Activated naive CD8-positive, alpha-beta T cell (primary cell): ENCODE data around the gene MYH3.
"Not testable (repeated sequence)": the region's sequence is repeated elsewhere in the genome, so short reads cannot be mapped to it uniquely, and the experiment has no call there.

Experiments used
- H3K27ac Mint-ChIP-seq: one replicate; pipeline ENCODE4 v1.8.0; 2021; ENCODE audit warnings: mixed read lengths
- H3K27me3 Mint-ChIP-seq: one replicate; pipeline ENCODE4 v1.8.0; 2021; ENCODE audit warnings: mixed read lengths
- H3K36me3 Mint-ChIP-seq: one replicate; pipeline ENCODE4 v1.8.0; 2021; ENCODE audit warnings: mixed read lengths
- H3K4me1 Mint-ChIP-seq: one replicate; pipeline ENCODE4 v1.8.0; 2021; ENCODE audit warnings: low read depth, mixed read lengths
- H3K4me3 Mint-ChIP-seq: one replicate; pipeline ENCODE4 v1.8.0; 2021; ENCODE audit warnings: mild to moderate bottlenecking, mixed read lengths
- H3K9me3 Mint-ChIP-seq: one replicate; pipeline ENCODE4 v1.8.0; 2021; ENCODE audit warnings: low read depth, mixed read lengths

The MYH3 gene

DNA sequence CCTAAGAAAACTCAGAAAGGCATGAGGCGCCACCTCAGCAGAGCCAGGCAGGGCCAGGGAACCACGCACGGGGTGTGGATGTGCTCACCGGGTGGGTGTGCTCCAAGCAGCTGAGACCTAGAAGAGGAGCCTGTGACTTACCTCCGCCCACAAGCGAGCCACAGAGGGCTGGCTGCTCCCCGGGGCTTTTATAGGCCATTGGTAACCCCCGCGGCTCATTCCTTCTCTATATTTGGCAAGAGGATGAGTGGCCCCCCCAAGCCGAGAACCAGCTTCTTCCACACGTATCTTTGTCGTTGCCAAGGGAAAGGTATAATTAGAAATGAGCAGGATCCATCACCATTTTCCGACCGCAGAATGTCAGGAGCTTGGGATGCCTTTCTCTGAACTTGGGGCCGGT lies at the start of gene MYH3:
Gene MYH3, minus strand, starts transcription at position 162 of the 400 bp plus-strand sequence. CDS start 2,245 bp downstream, outside the sequence.
- Mint-ChIP-seq H3K9me3 (no peaks in the 10 kb centered on the region), H3K36me3 (peaks cover 5% of the 10 kb centered on the region), H3K4me1 (peaks cover 14% of the 10 kb centered on the region), H3K27me3 (no peaks in the 10 kb centered on the region), H3K27ac (no peak within 1 kb of the TSS), H3K4me3 (no peak within 1 kb of the TSS)

DNA sequence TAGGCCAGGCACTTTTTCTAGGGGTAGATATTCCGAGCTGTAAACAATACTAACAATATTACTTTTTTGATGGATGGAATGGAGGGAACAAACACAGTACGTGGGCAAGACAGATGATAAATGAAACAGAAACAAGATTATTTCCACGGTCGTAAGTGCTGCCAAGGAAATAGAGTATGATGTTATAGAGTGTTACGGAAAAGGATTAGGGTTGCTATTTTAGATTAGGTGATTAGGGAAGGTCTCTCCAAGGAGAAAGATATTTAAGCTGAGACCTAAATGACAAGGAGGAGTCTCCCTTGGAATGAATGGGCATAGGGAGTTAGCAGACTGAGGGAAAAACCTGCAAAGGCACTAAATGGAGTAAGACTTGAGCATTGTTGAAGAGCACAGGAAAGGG lies 48.6 kb upstream of the MYH3 start:
- Mint-ChIP-seq H3K9me3 (no peaks in the 10 kb centered on the region), H3K4me1 (peaks cover 70% of the 10 kb centered on the region), H3K36me3 (peaks cover 11% of the 10 kb centered on the region), H3K4me3 (no peak overlapping the region), H3K27ac (peak overlapping the region; percentile 82), H3K27me3 (no peaks in the 10 kb centered on the region)

DNA sequence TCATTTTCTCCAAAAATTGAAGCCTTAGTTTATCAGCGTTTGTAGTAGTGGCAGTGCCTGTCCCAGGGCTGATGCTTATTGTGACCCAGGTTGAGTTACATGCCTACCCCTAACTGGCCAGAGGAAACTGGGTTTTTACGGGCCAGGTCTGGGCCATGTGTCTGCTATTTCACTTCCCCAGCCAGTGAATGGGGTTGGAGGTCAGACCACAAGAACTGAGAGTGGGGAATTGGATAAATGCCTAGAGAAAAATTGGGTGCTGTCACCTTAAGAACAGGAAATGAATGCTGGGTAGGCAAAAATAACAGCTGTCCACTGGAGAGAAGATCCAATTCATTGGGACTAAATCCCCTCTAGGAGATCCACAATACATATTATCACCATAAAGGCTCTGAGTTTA lies 45.5 kb upstream of the MYH3 start:
- no peaks in the 10 kb centered on the region for H3K9me3 Mint-ChIP-seq
- peak overlapping the region; percentile 64 for H3K4me3 Mint-ChIP-seq
- peaks cover 73% of the 10 kb centered on the region for H3K4me1 Mint-ChIP-seq
- H3K27ac Mint-ChIP-seq: peak overlapping the region; percentile 82
- H3K36me3 Mint-ChIP-seq: peaks cover 10% of the 10 kb centered on the region
- H3K27me3 Mint-ChIP-seq: no peaks in the 10 kb centered on the region

DNA sequence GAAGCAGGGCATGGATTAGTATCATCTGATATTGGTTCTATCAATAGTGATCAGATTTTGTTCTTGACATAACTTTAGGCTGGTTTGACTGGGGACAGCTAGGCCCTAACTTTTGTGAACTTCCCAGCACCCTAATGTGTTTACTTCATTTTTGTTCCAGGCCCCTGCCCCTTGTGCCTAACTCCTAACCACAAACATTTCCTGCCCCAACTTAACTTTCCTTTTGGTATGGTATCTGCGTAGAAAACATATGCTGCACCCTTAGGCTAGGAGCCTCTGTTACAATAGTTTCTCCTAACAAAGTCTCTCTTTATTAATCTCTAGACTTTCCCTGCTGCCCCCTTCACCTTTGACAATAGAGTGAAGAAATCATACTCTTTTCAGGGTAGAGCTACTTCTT lies 42.7 kb upstream of the MYH3 start:
- peaks cover 11% of the 10 kb centered on the region for H3K36me3 Mint-ChIP-seq
- no peaks in the 10 kb centered on the region for H3K27me3 Mint-ChIP-seq
- peaks cover 69% of the 10 kb centered on the region for H3K4me1 Mint-ChIP-seq
- peak overlapping the region; percentile 97 for H3K27ac Mint-ChIP-seq
- no peaks in the 10 kb centered on the region for H3K9me3 Mint-ChIP-seq
- H3K4me3 Mint-ChIP-seq: peak overlapping the region; percentile 85

DNA sequence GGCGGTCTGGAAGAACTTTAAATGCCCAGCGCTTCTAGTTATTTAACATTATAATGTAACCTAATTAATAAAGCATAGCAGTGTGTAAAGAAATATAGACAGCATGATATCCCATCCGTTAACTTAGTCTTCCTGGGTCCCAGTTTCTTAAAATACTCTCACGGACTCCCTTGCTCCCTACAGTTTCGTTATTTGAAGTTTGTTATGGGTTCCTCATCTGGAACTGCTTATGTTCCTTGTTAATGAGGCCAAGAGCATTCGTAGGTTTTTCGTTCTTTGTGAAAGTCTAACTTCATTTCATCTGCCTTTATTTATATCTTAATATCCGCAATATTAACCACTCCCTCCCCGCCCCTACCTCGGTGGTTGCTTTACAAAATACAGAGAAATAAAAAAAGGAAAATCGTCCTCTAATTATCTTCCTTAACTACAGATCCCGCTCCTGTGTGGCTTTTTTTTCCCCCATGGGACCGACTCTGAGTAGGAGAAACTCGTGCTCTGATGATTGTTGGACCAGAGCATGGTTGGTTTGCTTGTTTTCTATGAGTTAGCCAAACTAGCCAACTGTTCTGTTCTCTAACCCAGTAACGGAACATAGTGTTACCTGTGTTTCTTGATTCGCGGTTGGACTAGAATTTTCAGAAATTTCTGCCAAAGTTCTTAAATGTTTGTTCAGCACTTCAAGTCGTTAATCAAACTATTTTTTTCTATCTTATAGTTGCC lies 41.1 kb upstream of the MYH3 start:
- peaks cover 19% of the 10 kb centered on the region for H3K36me3 Mint-ChIP-seq
- H3K4me1 Mint-ChIP-seq: peaks cover 65% of the 10 kb centered on the region
- H3K27me3 Mint-ChIP-seq: no peaks in the 10 kb centered on the region
- H3K9me3 Mint-ChIP-seq: no peaks in the 10 kb centered on the region
- peak overlapping the region; percentile 95 for H3K27ac Mint-ChIP-seq
- H3K4me3 Mint-ChIP-seq: peak overlapping the region; percentile 98

DNA sequence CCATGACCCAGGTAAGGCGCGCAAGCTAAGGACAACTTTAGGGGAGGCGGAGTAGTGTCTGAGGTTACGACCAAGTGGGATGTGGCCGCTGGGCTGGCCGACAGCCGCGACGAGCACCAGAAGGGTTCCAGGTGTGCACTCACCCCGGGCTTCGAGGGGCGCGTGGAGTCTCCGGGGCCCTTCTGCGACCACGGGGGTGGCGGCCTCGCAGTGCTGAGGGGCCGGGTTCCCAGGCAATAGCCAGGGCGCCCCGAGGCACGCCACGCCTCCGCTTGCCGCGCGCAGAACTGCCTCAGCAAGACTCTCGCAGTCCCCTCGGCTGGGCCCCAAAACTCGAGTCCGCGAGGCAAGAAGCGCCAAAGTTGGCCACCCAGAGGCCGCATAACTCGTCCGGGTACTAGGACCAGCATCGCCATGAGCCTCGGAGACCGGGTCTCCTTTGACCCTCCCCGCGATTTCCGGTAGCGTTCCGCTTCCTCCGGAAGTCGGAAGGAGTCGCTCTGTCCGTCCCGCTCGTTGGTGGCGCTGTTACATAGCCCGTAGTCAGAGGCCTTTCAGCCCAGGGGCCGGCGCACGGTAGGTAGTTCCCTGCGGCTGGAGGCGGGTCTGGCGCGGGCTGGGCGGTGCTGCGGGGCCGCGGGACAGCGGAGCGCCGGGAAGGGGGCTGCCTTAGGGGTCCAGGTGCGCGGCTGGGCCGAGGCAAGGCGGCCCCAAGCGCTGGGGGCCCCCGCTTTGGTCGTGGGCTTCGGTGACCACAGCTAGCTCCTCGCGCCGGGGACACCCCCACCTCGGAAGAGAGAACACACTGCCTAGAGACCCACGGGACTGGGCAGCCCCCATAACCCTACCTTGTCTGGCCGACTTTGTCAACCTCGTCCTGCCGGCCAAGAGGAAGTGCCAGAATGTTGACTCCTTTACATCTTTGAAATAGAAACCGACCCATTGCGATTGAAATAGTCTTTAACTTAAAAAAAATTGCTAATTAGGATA lies 40.3 kb upstream of the MYH3 start, which contains the start of the genes ADPRM and SCO1:
Gene ADPRM, plus strand, starts transcription at position 503 of the 990 bp plus-strand sequence. CDS start 7,333 bp downstream, outside the sequence.
Gene SCO1, minus strand, starts transcription at position 442 of the 990 bp plus-strand sequence. Its CDS starts 26 bp downstream, at position 416.
- Mint-ChIP-seq H3K4me3 (peak within 1 kb of the TSS; percentile 98), H3K4me1 (peaks cover 59% of the 10 kb centered on the region), H3K27ac (peak within 1 kb of the TSS; percentile 95), H3K9me3 (no peaks in the 10 kb centered on the region), H3K27me3 (no peaks in the 10 kb centered on the region), H3K36me3 (peaks cover 17% of the 10 kb centered on the region)

DNA sequence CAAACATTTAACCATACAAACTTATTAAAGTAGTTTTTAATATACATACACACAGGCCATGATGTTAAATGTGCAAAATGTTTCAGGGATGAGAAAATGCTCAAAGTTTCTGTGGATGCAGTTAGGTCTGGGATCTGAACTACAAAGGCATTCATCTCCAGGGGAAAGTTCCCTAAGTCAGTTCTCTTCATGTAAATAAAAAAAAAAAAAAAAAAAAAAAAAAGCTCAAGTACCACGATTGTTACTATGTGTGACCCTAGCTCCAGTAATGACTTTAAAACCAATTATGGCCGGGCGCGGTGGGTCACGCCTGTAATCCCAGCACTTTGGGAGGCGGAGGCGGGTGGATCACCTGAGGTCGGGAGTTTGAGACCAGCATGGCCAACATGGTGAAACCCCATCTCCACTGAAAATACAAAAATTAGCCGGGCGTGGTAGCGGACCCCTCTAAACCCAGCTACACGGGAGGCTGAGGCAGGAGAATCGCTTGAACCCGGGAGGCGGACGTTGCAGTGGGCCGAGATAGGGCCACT lies 38.8 kb upstream of the MYH3 start:
- H3K27ac Mint-ChIP-seq, H3K27me3 Mint-ChIP-seq, H3K9me3 Mint-ChIP-seq: not testable (repeated sequence)
- H3K36me3 Mint-ChIP-seq: peaks cover 19% of the 10 kb centered on the region
- peak overlapping the region; percentile 98 for H3K4me3 Mint-ChIP-seq
- H3K4me1 Mint-ChIP-seq: peaks cover 53% of the 10 kb centered on the region

DNA sequence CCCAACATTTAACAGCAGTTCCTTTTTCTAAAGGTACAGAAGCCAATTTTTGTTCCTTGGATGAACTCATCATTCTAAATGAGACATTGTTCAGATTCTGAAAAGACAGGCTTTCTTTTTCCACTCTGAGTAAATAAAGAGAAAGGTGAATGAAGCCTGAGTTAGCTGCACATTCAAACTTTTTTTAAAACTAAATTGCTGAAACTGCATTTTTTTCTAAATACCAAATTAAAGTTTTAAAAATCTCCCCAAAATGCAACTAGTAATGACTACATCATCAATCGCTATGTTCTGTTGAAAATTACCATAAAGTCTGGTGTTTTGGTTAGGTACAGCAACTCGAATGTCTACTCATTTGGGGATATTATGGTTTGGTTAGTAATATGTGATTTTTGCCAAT lies 30.4 kb upstream of the MYH3 start:
- Mint-ChIP-seq H3K36me3 (peaks cover 23% of the 10 kb centered on the region), H3K4me1 (peaks cover 34% of the 10 kb centered on the region), H3K27ac (no peak overlapping the region), H3K27me3 (no peaks in the 10 kb centered on the region), H3K9me3 (no peaks in the 10 kb centered on the region), H3K4me3 (no peak overlapping the region)

DNA sequence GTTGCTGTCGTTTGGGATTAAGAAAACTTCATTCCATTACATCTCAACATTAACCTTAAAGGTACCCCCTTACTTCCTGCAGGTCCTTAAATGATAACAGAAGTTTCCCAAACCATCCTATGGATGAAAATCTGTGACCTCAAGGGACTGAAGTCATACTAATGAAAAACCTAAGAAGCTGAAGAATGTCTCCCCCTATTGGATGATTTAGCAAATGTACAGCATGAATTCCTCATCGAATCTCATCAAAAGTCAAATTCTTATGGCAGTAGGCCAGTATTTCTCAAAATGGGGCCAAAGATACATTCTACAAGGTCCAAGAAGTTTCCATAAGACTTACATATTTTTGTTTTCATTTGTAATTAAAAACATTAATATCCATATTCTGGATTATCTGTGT lies 26.7 kb upstream of the MYH3 start:
- H3K9me3 Mint-ChIP-seq: no peaks in the 10 kb centered on the region
- H3K4me1 Mint-ChIP-seq: peaks cover 11% of the 10 kb centered on the region
- H3K36me3 Mint-ChIP-seq: peaks cover 15% of the 10 kb centered on the region
- no peak overlapping the region for H3K27ac Mint-ChIP-seq
- no peak overlapping the region for H3K4me3 Mint-ChIP-seq
- no peaks in the 10 kb centered on the region for H3K27me3 Mint-ChIP-seq

DNA sequence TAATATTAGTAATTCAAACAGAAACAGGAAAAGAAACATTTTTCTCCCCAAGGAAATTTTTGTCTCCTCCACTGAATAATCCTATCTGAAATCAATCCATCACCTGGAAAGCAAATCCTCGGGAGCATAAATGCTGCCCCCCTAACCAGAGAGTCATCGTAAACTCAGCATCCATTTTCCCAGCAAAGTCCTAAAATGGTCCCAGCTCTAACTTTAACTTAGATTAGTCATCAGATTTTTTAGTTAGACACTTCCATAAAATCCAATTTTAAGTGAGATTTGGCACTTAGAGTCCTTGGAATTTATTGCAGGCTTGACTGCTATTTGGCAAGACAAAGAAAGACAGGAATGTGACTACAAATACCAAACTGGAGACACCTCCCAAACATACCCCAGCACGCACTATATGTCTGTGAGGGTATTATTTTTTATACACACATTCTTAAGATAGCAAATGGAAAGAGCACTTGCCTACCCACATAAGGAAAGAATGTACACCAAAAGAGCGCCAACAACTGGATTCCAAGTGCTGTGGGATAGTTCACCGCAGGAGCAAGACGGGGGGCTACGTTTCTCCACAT lies 24.8 kb upstream of the MYH3 start:
- H3K27ac Mint-ChIP-seq: no peak overlapping the region
- no peak overlapping the region for H3K4me3 Mint-ChIP-seq
- H3K9me3 Mint-ChIP-seq: no peaks in the 10 kb centered on the region
- peaks cover 15% of the 10 kb centered on the region for H3K36me3 Mint-ChIP-seq
- H3K4me1 Mint-ChIP-seq: peaks cover 4% of the 10 kb centered on the region
- no peaks in the 10 kb centered on the region for H3K27me3 Mint-ChIP-seq

DNA sequence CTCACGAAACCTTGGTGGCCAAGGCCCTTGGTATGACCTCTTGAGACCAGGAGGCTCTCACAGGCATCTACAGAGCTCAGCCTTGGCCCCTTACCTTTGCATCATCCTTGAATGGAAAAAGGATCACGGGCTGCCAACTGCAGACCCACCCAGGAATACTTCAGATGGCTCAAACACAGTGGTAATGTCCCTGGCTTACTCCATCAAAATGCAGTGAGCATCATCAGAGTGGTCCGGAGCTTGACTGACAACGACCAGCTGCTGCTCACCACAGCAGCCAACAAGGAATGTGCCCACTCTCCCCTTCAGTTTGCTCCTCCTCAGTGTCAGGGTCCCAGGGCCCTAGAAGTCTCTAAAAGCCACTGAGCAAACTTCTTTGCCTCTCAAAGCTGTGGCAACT lies 17.6 kb upstream of the MYH3 start:
- H3K4me1 Mint-ChIP-seq: no peaks in the 10 kb centered on the region
- no peaks in the 10 kb centered on the region for H3K9me3 Mint-ChIP-seq
- no peak overlapping the region for H3K4me3 Mint-ChIP-seq
- no peak overlapping the region for H3K27ac Mint-ChIP-seq
- H3K36me3 Mint-ChIP-seq: no peaks in the 10 kb centered on the region
- no peaks in the 10 kb centered on the region for H3K27me3 Mint-ChIP-seq

DNA sequence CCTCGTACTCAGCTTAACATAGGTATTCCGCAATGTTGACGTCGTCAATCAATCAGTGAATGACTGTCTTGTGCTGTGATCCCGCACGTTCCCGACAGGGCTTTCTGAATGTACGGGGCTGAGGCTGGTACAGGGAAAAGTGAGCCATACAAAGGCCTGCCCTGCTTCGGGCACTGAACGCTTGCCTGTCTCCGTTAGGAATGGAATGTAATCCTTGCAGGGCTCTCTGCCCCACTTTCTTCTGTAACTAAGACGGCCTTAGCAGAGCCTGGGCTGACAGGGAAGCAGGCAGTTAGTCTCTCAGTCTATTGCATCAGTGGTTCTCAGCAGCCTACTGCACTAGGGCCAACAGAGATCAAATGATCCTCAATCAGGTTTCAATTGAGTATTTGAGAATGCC lies 16.2 kb upstream of the MYH3 start:
- Mint-ChIP-seq H3K4me1 (no peaks in the 10 kb centered on the region), H3K36me3 (no peaks in the 10 kb centered on the region), H3K27me3 (no peaks in the 10 kb centered on the region), H3K9me3 (no peaks in the 10 kb centered on the region), H3K27ac (no peak overlapping the region), H3K4me3 (no peak overlapping the region)

DNA sequence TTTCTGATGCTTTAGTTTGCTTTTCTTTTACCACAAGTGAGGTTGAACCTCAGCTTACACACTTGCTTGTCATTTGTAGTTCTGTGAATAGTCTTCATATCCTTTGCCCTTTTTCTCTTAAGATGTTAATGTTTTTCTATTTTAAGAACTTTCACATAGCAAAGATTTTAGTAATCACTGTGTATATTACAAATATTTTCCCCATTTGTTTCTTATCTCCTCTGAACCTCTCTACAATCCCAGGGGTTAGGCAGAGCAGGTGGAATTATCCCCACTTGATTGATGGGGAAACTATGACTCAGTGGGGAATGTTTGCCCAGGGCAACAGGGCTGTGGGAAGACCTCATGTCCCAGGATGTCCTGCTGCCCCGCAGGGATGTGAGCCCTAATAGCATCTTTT lies 11.7 kb upstream of the MYH3 start:
- Mint-ChIP-seq H3K36me3 (peaks cover 9% of the 10 kb centered on the region), H3K4me1 (no peaks in the 10 kb centered on the region), H3K27me3 (no peaks in the 10 kb centered on the region), H3K9me3 (no peaks in the 10 kb centered on the region), H3K4me3 (no peak overlapping the region), H3K27ac (no peak overlapping the region)

DNA sequence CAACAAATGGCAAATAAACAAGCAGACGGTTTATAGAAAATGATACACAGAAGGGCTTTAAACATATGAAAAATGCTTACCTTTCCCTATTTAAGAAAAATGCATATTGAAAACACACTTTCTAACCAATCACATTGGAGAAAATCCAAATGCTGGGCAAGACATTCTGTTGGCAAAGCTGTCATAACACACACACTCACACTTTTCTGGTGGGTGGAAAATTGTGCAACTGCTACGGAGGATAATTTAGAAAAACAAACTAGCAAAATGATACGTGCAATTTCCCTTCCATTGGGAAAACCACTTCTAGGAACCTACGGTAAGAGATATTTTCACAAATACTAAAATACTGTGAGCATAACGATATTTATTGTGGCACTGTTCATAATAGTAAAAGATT lies 9.8 kb upstream of the MYH3 start:
- Mint-ChIP-seq H3K36me3 (peaks cover 9% of the 10 kb centered on the region), H3K4me1 (no peaks in the 10 kb centered on the region), H3K27me3 (no peaks in the 10 kb centered on the region), H3K27ac (no peak overlapping the region), H3K4me3 (no peak overlapping the region), H3K9me3 (no peaks in the 10 kb centered on the region)
